NCI-H128 (cell line): ENCODE results near the gene CCIN.

Experiments
- DNase-seq: peaks from one replicate; lab custom pipeline; 2025; ENCODE audit not compliant: unreplicated experiment; lab: John Stamatoyannopoulos, UW

The CCIN gene

DNA sequence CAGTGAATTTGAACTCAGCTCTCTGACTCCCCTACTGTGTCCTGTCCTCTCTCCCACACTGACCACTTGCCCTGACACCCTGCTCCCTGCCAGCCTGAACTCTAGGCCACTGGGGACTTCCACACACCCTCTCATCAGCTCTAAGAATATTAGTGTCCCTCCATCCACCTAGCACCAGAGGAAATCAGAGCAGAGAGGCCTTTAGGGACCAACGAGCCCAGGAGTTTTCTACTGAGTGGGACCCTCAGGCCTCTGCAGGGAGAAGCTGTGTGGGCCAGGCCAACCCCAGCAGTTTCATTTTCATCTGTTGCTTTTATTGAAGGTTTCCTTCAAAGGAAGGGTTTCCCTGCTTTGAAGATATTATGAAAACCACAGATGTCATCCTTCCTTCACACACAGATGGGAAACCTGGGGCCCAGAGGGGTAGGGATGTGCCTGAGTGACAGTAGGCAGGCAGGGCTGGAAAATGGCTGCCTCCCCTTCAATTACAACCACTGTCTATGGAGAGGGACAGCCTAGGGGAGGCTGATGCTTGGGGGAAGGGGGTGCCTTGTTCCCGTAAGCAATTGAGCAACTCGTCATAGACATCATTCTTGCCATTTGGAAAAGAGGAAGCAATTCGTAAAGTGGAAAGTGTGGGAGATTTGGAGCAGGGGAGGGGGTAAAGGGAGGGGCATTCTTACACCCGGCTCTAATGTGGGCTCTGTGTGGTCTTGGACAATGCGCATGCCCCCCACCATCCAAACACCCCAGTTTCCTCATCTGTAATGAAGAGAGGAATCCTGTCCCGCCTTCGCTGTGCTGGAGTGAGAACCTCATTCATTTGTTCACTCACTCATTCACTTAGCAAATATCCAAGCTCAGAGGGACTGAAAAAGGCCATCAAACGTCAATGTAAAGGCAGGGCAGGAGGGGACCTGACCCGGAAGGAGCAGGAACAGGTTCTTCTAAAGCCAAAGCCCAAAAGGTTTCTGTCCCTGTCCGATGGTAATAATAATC lies 28.8 kb upstream of the CCIN start:
- no peak for DNase-seq

DNA sequence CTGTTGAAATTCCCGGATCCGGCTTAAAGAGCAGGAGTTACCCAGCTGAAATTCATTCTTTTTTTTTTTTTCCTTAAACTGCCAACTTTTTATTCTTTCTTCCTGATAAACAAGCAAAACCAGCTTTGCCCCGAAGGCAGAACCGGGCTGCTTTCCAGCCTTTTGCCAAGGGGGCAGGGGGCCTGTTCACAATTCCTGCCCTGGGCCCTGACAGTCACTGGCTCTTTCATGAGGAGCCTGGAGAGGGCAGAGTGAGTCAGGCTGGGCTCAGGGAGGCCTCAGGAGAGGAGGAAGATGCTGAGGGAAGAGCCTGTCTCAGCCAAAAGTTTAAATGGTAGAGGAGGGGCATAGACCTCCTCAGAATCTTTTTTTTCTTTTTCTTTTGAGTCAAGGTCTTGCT lies 27.9 kb upstream of the CCIN start:
- no peak for DNase-seq

DNA sequence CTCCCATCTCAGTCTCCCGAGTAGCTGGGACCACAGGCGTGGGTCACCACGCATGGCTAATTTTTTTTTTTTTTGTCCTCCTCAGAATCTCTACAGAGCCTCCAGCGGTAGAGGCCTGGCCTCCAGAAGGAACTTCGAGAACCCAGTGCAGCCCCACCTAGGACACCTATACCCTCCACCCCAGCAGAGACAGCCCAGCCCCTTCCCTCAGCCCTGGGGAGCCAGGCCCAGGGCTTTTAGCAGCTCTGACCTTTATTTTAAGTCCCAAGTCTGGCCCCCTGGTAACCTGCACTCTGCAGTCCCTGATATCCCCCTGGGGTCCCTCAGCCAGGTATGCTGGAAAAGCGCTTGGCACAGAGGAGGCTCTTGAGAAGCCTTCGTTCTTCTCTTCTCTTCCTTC lies 27.4 kb upstream of the CCIN start:
- no peak for DNase-seq

DNA sequence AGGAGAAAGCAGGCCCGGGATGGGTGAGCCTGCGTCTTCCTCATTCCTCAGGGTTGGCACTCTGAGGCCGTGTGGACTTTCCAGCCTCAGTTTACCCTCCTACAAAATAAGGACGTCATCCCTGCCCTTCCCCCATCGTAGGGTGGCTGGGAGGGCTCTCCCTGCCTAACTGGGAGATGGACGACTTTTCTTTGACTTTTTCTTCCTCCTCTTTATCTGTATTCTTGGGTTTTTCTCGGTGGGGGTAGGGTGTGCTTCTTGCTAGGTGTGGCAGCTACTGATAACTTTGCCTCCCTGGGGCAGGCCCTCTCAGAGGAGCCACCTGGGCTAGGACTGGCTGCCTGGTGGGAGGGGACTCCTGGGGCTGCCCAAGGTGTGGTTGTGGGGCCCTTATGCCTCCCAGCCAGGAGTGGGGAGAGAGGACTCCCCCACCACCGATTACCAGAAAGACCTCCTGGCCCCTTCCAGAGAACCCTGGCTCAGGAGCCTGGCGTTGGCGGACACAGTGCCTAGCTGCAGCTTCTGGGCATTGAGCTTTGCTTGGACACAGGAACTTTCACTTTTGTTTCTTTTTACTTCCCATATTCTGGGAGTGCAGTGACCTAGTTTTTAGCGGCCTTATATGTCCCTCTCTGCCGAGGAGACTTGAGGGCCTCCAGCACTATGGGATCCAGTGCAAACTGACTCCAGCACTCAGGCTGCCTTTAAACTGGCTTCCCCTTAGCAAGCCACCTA lies 26.5 kb upstream of the CCIN start:
- no peak for DNase-seq

DNA sequence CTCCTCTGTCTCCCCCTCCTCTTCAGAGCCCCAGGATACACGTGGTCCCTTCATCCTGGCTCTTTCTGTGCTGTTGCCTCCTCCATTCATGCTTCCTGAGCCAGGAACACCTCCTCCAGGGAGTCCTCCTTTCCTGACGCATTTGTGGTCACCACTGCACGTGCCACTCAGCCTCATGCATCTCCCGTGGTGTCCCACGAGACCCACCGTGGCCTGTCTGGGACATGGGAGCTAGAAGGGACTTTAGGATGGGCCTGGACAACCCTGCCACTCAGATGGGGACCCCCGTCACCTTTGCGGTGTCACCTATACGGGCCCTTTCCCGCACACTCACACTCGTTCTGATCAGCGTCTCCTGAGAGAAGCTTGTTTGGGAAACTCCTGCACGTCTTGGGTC lies 25.9 kb upstream of the CCIN start:
- DNase-seq: no peak

DNA sequence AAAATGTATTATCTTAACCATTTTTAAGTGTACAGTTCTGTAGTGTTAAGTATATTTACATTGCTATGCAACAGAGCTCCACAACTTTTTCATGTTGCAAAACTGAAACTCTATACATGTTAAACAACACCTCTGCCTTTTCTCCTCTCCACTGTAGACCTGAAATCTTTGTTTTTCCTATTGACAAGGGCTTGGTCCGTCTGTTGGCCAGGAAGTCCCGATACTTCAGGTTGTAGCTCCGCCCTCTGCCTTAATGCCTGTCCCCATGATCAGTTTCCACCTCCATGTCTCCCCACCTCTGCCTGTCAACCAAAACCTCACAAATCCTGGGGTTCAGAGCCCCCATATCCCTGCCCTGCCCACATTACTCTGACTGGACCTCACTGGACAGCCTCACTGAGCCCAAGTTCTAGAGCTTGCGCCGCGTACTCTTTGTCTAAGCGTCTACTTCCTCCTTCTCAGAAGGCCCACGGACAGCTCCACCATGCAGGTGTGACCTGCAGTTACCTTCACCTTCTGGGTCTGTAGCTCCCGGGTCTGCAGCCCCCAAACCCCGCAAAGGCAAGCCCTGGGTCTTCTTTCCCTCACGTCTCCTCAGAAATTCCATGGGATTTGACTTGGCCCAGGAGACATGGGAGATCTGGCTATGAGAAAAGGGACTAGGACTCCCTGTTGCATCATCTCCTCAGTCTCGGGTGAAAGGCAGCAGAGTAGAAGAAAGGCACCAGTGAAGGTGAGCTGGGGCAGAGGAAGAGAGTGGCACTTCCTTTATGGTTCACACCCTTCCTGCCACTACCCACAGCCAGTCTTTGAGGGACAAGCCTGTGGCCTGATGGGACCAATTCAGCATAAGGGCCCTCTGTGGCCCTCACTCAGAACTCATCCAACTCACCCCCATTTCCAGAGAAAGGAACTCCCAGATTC lies 24.6 kb upstream of the CCIN start:
- DNase-seq: no peak

DNA sequence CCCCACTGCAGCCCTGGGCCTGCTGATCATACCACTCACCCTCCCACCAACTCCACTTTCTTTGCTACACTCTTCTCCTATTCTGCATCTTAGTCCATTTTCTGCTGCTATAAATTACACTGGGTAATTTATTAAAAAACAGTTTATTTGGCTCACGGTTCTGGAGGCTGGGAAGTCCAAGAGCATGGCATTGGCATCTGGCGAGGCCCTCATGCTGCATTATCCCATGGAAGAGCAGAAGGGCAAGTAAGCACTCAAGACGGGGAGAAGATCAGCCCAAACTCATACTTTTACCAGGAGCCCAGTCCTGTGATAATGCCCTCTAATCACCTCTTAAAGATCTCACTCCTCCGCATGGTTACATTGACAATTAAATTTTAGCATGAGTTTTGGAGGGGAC lies 23.2 kb upstream of the CCIN start:
- no peak for DNase-seq

DNA sequence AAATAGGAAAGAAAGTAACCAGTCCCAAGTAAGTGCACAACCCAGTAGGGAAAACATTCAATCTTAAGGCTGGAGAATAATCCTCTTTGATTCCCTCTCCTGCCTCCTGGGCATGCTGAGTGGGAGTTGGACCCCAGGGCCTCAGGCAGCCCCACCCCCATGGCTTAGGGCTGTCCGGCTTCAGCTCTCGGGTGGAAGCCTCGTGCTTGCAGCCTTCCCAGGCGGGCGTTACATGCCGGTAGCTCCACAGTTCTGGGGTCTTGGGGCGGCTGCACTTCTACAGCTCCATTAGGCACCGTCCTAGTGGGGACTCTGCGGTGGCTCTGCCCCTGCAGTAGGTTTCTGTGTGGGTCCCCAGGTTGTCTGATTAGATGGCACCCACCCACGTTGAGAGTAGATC lies 22.5 kb upstream of the CCIN start:
- DNase-seq: no peak

DNA sequence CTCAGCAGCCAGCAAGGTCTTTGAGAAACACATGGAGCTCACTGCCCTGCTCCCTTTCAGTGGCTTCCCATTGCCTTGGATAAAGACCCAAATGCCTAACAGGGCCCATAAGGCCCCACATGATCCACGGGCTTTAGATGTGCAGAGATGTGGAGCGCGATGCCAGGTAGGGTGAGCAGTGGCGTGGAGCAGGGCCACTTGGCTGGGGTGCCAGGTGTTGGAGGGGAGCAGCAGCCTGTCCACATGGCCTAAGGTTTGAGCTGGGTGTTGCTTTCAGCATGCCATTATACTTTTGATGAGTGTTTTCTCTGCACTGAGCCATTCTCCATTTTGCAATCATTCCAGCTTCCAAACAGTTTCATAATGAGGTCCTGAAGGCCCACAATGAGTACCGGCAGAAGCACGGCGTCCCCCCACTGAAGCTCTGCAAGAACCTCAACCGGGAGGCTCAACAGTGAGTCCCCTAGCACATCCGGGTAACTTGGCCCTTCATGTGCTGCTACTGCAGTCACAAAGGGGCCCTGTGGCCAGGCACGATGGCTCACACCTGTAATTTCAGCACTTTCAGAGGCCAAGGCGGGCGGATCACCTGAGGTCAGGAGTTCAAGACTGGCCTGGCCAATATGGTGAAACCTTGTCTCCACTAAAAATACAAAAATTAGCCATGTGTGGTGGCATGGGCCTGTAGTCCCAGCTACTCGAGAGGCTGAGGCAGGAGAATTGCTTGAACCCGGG lies 21.6 kb upstream of the CCIN start:
- no peak for DNase-seq

DNA sequence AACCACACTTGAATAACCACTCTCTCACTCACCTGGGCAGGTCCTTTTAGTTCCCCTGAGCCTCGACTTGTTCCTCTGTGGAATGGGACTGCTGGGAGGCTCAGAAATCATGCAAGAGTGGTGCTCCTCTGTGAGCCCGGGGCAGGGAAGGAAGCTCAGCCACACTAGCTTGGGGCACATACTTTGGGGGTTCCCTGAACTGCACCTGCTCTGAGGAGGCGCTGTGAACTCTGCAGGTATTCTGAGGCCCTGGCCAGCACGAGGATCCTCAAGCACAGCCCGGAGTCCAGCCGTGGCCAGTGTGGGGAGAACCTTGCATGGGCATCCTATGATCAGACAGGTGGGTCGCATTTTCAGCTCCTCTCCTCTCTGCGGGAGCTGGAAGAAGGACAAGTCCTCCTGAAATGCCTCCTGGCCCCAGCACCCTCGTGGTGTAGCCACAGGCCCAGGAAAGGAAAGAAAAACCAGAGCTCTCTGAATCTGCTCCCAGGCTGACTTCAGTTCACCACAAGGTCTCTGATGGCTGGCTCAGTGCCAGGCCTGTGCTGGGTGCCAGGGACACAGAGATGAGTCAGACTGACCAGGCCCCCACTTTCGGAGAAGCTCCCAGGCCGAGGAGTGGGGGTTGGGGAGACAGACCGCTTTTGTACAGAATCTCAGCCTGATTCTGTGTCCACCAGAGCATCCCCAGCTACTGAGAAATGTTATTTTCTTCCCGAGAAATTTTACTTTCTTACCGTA lies 20.7 kb upstream of the CCIN start:
- DNase-seq: no peak

DNA sequence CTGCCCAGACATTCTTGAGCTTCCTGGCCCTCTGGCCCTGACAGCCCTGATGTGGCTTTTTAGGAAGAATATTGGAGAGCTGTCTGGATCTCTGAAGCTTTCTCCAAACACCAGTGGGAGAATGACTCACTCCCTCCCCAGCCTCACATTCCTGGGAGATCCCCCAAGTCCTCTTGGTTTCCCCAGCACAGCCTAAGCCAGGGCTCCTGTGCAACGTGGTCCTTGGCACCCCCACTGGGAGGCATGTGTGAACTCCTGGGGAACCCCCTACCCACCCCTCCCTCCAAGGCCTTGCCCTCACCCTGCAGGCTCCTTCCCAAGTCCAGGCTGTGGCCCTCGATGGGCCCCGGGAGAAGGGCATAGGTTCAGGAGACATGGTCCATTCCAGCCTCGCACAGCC lies 20.0 kb upstream of the CCIN start:
- no peak for DNase-seq

DNA sequence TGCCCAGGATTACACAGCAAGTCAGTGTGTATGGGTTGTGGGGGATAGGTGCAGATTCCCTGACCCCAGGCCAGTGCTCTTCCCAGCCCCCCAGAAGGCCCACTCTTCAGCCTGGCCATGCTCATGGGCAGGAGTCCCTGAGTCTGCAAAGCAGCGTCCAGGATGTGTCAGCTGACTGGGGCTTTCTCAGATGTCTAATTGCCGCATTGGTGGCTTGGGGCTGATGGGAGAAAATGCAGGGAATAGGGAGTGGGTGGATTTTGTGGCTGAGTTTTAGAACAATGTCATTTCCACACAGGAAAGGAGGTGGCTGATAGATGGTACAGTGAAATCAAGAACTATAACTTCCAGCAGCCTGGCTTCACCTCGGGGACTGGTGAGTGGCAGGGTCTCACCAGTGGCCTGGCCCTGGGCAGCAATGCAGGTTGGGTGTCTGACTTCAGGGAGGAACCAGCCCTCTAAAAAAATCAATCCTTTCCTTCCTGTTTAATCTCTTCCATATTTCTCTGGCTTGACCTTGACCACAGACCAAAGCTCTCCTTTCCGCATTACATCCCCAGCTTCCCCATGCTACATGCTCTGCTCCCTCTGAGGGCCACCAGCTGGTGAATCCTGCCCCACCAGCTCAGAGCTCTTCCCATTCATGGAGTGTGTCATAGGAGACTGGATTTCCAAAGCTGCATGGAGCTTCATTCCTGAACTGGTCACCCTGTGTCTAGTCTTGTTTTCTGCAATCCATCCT lies 18.4 kb upstream of the CCIN start:
- DNase-seq: no peak

DNA sequence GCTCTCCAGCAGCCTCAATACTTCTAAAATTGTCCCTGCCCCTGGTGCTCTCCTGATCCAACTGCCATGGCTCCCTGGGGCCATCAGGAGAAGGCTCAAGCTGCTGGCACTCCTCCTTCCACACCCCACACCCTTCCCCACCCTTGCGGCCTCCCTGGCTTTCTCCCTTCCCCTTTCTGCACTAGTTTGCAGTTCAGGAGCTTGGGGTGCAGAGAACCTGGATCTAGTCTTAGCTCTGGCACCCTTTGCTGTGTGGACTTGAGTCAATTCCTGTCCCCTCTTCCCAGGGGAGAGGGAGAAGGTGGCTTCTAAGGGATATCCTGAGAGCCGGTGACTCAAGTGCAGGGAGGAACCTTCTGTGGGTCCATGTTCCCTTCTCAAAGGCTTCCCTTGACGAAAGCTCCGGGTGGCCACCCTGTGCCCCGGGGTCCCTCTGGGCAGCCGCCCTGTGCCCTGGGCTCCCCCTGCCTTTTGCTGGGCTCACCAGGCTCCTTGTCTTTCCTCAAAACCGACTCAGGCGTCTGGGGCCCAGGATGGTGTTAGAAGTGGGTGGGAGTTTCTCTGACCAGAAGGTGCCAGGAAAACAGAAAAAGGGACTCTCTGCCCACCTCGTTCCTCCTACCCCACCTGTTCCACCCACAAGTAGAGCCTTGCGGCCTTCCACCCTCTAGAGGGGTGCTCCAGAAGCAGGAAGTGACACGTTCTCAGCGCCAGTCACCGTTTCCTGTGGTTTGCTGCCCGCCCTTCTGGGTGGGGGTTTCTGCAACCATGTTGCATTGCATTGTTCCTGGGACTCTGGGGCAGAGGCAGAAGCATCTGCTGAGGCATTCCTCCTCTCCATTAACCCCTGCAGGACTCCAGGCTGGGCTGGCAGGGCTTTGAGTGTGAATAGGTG lies 17.6 kb upstream of the CCIN start:
- DNase-seq: no peak

DNA sequence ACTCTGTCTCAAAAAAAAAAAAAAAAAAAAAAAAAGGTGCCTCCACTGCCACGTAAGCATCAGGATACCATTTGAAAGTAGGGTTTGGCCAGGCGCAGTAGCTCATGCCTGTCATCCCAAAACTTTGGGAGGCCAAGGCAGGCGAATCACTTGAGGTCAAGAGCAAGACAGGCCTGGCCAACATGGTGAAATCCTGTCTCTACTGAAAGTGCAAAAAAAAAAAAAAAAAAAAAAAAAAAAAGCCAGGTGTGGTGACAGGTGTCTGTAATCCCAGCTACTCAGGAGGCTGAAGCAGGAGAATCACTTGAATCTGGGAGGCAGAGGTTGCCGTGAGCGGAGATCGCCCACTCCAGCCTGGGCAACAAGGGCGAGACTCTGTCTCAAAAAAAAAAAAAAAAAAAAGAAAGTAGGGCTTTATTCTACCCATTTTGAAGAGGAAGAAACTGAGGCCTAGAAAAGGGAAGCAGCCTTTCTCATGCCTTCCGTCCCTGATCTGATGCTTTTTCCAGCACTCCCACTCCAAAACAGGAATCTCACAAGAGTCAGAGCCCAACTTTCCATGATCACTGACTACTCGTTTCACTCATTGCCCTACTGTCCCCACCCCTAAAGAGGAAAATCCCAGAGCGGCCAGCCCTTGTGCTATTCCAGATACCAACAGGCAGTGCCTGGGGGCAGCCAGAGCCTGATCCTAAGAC lies 16.3 kb upstream of the CCIN start:
- DNase-seq: no peak

DNA sequence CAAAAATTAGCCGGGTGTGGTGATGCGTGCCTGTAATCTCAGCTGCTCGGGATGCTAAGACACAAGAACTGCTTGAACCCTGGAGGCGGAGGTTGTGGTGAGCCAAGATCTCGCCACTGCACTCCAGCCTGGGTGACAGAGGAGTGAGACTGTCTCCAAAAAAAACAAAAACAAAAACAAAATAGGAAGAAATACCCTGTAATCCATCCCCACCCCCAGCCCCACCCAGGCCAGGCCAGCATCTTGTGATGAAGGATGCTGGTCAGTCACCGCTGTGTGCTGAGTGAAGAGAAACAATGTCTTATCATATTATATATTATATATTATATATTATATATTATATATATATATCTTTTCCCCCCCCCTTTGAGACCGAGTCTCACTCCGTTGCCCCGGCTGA lies 15.4 kb upstream of the CCIN start:
- no peak for DNase-seq

DNA sequence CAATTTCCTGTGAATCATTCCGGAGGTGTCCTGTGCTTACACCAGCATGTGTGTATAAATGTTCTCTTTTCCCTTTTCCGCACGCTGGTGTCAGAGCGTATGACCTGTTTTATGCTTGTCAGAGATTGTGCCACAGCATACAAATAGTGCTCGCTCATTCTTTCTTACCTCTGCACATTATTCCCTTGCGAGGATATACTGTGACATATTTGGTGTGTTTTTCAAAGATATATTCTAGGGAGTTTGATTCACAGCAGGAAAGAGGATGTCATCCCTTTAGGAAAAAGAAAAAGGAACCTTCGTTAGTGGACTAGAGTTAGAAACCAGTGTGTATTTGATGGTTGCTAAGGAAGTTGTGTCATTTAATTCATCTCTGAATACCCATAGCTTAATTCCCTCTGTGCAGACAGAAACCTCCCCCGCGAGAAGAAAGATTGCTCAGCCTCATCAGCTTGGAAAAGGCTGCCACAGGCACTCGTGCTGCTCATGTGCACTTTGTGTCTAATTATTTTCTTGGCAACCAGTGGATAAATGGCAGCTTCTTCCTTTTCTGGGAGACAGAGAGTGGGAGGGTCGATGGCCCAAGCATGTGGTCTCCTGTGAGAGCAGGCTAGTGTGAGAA lies 14.7 kb upstream of the CCIN start:
- no peak for DNase-seq

DNA sequence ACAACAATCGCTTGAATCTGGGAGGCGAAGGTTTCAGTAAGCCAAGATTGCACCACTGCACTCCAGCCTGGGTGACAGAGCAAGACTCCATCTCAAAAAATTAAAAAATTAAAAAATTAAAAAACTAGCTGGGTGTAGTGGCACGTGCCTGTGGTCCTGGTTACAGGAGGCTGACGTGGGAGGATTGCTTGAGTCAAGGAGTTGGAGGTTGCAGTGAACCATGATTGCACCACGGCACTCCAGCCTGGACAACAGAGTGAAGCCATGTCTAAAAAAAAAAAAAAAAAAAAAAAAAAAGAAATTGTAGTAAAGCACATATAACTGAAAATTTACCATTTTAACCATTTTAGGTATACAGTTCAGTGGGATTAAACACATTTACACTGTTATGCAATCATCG lies 13.1 kb upstream of the CCIN start:
- no peak for DNase-seq
